Tongue (tissue), 2 donors: ENCODE data around the gene GRSF1. TPM values are rescaled to one million over a fixed set of nuclear protein-coding genes. Genes with fewer than 3 reads are reported as not detected.
"Not testable (repeated sequence)": the region's sequence is repeated elsewhere in the genome, so short reads cannot be mapped to it uniquely, and the experiment has no call there.

ENCODE experiments used
- DNase-seq: peaks from one replicate; pipeline ENCODE4 v3.0.0-alpha.2; 2015
- total RNA-seq: library from RNA; depleted of rRNA; stranded (reverse); fragments of >200 nt; gene quantifications from one replicate; pipeline ENCODE4 v1.2.3, GENCODE V29; 2014

GRSF1 gene
- total RNA-seq, 1 donor from 2014 or later, result 142 TPM

DNA sequence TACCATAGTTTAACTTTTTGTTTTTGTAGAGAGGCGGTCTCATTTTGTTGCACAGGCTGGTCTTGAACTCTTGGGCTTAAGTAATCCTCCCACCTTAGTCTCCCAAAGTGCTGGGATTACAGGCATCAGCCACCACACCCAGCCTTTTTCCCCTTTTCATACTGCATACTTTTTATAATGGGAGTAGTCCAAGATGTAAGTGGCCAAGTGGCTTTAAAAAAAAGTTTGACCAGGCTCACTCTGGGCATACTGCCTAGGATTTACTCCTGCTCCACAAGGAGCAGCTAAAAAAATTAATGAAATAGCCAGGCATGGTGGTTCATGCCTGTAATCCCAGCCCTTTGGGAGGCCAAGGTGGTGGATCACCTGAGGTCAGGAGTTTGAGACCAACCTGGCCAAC is 6.0 kb downstream of the GRSF1 start:
- no peak for DNase-seq

- no peak for DNase-seq
Measured at GRCh38 chr4:70831293-70831692, 8.4 kb downstream of the GRSF1 start.

- DNase-seq, result no peak
Measured at GRCh38 chr4:70830054-70830453, 9.6 kb downstream of the GRSF1 start.

GRCh38 chr4:70829492-70829891 is 10.2 kb downstream of the GRSF1 start:
- no peak for DNase-seq

GRCh38 chr4:70829015-70829414 is 10.7 kb downstream of the GRSF1 start:
- no peak for DNase-seq

GRCh38 chr4:70818921-70819320 is 20.8 kb downstream of the GRSF1 start:
- DNase-seq, result no peak

- no peak for DNase-seq
Measured at GRCh38 chr4:70818173-70818855, 21.4 kb downstream of the GRSF1 start.

DNA sequence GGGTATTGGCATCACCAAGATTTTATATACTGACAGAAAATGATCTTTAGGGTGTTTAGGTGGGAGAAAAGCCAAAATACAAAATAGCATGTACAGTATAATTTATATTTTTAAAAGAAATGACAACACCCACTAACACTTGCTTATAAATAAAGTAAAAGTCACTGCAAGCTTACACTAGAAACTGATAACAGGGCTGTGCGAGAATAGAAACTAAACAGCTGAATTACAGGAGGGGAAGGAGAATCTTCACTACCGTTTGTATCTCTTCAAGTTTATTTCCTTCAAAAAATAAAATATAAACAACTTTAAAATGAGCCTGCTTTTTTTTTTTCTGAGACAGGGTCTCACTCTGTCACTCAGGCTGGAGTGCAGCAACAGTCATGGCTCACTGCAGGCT is 22.8 kb downstream of the GRSF1 start:
- no peak for DNase-seq

DNA sequence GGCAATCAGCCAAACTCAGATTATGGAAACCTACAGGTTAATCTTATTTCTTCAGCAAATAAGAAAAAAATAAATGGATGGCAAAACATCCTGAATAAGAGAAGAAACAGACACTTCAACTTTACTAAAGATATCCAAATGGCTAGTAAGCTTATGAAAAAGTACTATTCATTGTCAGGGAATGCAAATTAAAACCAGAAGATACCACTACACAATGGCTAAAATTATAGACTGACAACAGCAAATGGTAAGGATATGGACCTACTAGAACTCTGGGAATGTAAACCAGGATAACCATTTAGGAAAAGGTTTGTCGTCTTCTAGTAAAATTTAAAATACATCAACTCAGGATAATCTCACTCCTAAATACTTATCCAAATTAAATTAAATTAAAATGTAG is 24.3 kb downstream of the GRSF1 start:
- DNase-seq, result no peak

- no peak for DNase-seq
Measured at GRCh38 chr4:70808151-70808550, 31.5 kb downstream of the GRSF1 start.

GRCh38 chr4:70802928-70803580 is 36.6 kb downstream of the GRSF1 start:
- no peak for DNase-seq

DNA sequence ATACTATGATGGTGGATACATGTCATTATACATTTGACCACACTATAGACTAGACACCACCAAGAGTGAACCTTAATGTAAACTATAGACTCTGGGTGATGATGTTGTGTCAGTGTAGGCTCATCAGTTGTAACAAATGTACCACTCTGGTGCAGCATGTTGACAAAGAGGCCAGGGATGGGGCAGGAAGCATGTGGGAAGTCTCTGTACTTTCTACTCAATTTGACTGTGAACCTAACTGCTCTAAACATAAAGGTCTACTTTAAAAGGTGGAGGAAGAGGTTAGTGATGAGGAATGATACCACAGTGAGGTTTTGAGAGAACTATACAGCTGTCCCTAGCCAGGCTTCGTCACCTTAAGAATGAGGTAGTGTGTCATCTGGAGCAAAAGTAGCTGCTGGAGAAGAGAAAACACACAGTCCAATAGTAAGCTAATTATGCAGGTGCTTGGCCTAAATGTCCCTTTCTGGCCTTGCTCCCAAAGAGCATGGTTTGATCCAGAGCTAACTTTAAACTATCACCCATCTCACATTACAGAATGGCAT is 38.4 kb downstream of the GRSF1 start:
- no peak for DNase-seq

DNA sequence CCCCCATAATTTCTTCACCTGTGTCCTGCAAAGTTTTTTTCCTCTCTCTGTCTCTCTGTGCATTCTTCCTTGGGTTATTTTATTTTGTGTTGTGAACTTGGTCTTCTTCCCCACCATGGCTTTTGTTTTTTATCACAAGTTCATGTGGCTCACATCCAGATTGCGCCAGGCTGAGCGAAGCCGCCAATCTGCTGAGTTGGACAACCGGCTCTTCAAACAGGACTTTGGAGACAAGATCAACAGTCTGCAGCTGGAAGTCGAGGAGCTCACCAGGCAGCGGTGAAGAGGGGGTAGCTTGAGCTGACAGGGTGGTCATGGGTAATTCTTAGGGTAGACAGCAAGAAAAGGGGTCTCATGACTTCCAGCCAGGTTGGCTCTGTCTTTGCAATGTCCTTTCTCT is 46.1 kb downstream of the GRSF1 start:
- DNase-seq, result no peak

- no peak for DNase-seq
Measured at GRCh38 chr4:70788733-70789132, 51.0 kb downstream of the GRSF1 start.

GRCh38 chr4:70787496-70787895 is 52.2 kb downstream of the GRSF1 start:
- no peak for DNase-seq

DNA sequence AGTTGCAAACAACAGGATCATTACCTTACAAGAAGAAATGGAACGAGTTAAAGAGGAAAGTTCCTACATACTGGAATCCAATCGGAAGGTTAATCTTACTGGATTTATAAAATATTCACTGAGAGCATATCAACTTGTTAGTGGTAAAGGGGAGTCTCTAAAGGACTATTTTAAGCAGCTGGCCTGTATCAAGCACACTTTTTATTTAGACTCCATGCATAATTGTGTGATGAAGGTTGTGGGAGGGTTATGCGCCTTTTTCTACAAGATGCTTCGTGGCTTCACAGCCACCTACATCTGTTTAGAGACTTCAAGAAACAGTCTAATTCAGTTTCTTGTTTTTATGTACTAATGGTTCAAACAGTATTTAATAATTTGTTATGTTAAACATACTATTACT is 56.6 kb downstream of the GRSF1 start:
- no peak for DNase-seq

DNA sequence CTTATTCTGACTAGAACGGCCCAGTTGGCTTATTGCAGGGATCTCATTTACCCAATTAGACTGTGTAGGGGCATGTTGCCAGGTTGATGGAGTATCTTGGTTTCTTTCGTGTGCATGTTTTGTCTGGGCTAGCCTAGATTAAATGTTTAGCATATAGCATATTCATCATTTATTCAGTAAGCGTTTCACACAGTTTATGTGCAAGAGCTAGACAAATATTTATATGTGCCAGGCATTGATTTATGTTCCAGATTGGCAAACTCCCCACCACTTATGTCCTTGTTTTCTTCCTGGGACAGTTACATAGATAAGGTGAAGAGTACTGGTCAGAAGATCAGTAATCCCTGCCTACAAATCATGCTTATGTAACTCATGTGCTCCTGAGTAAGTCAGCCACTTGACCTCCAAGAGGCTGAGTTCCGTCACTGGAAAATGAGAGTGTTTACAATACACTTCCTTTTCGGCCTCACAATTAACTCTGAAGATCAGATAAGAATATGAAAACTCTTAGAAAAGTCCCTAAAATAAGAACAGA is 60.7 kb downstream of the GRSF1 start:
- no peak for DNase-seq

DNA sequence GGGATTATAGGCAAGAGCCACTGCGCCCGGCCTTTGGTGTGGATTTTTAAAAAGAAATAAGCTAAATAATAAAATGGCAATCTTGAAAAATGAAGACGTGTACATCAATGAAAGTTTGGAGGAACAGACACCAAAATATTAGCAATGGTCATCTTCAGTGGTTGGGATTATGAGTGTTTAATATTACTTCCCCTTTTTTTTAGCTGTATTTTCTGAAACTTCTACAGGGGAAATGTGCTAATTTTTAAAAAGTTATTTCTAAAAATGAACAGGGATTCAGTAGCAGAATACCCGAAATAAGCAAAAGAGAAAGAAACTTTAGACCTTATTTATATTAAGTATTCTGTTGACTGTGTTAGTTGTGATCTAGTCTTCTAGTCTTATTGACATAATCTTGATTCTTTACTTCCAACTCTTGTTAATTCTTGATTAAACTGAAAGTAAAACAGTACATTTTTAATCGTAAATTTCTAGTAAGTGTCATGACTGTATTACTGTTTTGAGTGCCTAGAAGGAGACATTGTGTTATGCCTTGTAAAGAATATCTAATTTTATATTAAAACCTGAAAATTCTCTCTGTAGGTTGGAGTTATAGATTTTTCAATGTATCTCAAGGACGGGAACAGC is 66.6 kb downstream of the GRSF1 start:
- no peak for DNase-seq

GRCh38 chr4:70769396-70769795 is 70.3 kb downstream of the GRSF1 start:
- DNase-seq, result not testable (repeated sequence)

DNA sequence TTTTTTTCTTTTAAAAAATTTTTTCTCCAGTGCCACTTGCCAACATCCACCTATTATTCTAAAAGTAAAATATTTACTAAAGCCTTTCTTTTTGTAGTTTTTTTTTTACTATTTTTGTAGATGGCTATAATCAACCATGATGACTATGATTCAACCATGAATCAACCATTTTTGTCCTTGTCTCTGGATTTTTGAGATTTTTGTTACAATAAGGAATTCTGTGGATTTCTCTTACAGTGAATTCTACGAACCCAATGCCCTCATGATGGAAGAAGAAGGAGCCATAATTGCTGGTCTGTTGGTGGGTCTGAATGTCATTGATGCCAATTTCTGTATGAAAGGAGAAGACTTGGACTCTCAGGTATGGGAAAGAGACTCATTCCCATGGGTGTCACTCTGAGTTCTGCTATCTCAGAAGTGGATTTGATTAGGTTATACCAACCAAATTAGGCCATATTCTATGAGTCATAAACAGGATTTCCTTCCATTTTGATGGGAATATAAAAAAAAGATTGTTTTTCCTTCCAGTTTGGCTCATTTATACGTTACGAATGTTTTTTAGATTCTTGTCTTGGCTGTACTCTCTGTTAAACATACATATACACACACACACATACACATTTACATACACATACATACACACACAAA is 71.3 kb downstream of the GRSF1 start:
- no peak for DNase-seq
